Vagina (tissue), 2 donors: Measurements from ENCODE around the gene RCAN3.

Experiments
- POLR2A ChIP-seq, 2 donors: fragments of 450-650 bp; IDR thresholded peaks; one replicate each; pipeline ENCODE4 v1.6.1; 2017; ENCODE audit warnings: antibody characterized with exemption in 2 of 2, mild to moderate bottlenecking in 2 of 2, moderate library complexity in 2 of 2
- POLR2AphosphoS5 ChIP-seq, 2 donors: sonication (generic); formaldehyde crosslinking; IDR thresholded peaks; one replicate each; pipeline ENCODE4 v1.9.0; 2017; ENCODE audit warnings: antibody characterized with exemption in 2 of 2, mild to moderate bottlenecking in 2 of 2, low read depth in 1 of 2; ENCODE audit not compliant: insufficient read depth in 1 of 2
- TF ChIP-seq, protein P1 (sequence below), 3 experiments: fragments of 450-650 bp in 2 of 3; fragments of 200-600 bp in 1 of 3; sonication (generic) in 1 of 3; IDR thresholded peaks; one replicate each; pipeline ENCODE4 v1.5.1; 2017 to 2019; ENCODE audit warnings: antibody characterized with exemption in 3 of 3, mild to moderate bottlenecking in 2 of 3, moderate library complexity in 2 of 3

DNA sequence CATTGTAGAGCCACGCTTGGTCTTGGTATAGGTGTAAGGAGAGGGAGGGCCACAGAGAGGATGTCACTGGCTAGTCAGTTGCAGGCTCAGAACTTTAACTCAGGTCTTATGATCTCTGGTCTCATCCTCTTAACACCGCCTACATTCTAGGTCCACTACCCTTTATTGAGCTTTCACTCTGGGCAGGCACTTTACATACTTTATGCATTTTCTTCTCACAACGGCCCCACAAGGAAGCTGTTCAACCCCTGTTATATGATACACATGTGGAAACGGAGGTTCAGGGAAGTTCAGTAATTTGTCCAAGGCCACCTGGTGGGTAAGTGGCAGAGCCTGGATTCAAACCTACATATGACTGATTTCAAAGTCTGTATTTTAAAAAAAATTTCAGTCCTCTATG, 25.3 kb upstream of the RCAN3 start:
- TF ChIP-seq, protein P1, sequence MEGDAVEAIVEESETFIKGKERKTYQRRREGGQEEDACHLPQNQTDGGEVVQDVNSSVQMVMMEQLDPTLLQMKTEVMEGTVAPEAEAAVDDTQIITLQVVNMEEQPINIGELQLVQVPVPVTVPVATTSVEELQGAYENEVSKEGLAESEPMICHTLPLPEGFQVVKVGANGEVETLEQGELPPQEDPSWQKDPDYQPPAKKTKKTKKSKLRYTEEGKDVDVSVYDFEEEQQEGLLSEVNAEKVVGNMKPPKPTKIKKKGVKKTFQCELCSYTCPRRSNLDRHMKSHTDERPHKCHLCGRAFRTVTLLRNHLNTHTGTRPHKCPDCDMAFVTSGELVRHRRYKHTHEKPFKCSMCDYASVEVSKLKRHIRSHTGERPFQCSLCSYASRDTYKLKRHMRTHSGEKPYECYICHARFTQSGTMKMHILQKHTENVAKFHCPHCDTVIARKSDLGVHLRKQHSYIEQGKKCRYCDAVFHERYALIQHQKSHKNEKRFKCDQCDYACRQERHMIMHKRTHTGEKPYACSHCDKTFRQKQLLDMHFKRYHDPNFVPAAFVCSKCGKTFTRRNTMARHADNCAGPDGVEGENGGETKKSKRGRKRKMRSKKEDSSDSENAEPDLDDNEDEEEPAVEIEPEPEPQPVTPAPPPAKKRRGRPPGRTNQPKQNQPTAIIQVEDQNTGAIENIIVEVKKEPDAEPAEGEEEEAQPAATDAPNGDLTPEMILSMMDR (IDR thresholded peaks at IDR 0.05): no peak
- TF ChIP-seq POLR2A (IDR thresholded peaks at IDR 0.05): no peak
- TF ChIP-seq POLR2AphosphoS5 (IDR thresholded peaks at IDR 0.05; ENCODE audit: insufficient read depth in 1 of 2, low read depth in 1 of 2): no peak
